HG03159 (cell line): ENCODE data around the gene PAK4.

Experiments
- ATAC-seq: cut with Tn5 transposase; IDR thresholded peaks from one replicate; pipeline ENCODE4 v1.9.1; 2021; ENCODE audit warnings: mild to moderate bottlenecking, moderate library complexity; ENCODE audit not compliant: unreplicated experiment

Gene PAK4

DNA sequence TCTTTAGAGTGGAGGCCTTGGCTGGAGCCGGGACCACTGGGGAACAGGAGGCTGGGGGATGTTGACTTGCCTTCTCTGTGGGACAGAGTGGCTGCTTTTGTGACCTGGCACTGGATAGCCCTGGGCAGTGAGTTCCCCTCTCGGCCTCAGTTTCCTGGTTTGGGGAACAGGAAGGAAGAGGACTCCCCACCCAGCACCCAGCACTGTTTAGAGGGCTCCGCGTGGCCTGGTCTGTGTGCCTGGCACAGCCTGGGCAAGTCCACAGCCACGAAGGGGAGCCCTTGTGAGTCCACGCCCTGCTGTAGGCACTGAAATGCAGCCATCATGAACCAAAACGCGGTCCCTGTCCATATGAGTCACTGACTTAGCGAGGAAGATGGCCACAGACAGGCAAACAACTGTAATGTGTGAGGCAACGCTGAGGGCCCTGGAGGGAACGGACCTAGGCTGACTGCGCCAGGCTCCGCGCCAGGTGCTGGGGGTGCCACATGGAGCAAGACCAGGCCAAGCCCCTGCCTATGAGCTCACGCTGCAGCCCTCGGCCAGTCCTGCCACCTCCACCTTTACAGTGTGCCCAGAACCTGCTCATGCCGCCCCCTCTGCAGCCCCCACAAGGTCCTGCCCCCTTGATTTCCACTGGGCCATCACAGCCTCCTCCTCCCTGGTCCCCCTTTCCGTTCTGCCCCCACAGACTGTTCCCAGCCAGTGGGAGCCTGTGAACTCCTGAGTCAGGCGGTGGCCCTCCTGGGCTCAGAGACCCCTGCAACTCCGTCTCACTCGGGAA is 35.5 kb downstream of the PAK4 start:
- ATAC-seq = no peak

DNA sequence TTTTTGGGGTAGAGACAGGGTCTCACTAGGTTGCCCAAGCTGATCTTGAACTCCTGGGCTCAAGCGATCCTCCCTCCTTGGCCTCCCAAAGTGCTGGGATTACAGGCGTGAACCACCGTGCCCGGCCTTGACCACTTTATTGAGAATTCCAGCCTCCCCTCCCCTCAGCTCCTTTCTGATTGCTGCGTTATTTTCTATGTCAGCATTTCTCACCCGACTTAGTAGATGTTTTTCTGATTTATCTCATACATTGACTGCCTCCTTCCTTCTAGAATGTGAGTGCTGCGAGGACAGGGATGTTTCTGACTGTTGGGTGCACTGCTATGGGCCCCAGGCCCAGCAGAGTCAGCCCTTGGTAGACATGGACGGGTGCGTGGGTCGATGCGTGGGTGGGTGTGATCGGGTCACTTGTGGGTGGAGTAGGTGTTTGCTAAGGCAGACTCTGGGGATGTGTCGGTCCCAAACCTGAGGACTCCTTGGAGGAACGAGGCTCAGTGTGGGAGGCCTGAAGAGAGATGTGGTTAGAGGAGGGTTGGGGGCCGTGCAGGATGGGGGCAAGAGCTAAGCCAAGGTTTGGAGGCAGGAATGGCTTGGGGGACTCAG is 37.0 kb downstream of the PAK4 start:
- ATAC-seq = no peak

DNA sequence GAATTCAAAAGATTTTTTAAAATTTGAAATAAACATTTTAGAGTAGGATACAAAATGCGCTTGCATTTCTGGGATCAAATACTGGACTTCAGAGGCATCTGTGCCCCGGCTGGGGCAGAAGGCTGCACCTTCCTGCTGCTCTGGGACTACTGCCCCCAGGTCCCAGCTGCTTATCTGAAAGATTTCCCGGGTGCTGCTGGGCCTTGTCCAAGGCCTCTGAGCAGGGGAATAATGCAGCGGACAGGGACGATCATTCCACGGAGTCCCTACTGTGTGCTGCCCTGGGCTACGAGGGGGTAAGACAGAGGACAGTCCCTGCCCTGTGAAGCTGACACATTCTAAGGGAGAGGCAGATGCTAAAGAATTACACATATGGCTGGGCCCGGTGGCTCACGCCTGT is 38.0 kb downstream of the PAK4 start:
- ATAC-seq = no peak

DNA sequence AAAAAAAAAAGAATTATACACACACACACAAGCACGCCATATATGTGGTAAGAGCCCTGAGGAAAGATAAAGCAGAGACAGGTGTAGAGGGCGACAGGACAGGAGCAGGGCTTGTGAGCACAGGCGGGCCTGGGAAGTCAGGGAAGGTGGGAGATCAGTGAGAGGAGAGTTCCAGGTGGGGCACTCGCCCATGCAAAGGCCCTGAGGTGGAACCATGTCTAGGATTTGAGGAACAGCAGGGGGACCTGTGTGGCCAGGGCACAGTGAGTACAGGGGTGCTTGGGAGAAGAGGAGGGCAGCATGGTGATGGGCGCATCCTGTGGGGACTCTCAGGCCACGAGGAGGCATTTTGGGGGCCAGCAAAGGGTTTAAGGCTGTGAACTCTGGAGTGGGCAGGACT is 38.7 kb downstream of the PAK4 start:
- ATAC-seq = no peak

DNA sequence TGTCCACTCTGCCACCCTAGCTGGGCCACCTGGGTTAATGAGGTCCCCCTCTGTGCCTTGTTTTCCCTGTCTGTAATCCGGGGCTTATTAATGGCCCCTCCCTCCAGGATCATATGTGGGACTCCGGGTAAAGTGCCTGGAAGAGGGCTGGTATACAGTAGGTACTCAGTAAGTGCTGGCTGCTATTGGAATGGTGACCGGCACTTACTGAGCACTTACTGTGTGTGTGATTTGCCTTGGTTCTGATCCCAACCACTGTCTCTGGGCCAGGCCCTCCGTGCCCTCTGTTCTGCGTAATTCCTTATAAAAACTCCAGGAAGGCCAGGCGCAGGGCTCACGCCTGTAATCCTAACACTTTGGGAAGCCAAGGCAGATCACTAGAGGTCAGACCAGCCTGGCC is 40.3 kb downstream of the PAK4 start:
- no peak for ATAC-seq

DNA sequence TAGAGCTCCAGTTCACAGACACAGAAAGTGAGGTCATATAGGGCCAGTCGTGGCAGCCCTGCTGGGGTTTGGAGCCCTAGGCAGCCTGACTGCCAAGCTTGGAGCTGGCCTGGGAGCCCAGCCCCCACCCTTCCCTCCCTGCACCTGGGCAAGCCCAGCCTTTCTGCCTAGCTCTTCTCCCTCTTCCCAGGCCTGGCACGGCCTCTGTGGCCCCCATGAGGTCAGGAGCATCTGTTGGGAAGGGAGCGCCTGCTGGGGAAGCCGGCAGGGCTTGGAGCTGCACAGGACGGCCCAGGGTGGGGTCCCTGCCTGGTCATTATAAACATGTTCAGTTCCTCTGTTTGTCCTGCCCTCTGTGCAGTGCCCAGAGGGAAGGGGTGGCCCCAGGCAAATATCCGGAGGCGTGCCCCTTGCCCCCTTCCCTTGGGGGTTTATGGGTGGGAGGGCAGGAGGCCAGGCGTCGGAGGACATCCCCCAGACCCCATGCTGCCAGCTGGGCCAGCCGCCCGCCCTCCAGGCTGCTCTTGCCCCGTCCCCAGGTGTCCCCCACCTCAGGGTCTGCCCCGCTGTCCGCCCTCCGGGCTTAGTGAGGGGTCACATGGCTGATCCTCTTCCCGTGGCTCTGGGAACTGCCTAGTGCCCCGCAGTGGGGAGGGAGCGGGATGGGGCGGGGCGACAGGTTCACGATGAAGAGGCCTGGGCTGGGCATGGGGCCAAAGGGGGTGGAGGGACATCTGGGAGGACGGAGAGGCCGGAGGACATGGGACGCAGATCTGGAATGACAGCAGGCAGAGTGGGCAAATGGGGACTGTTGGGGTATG is 41.2 kb downstream of the PAK4 start:
- no peak for ATAC-seq

DNA sequence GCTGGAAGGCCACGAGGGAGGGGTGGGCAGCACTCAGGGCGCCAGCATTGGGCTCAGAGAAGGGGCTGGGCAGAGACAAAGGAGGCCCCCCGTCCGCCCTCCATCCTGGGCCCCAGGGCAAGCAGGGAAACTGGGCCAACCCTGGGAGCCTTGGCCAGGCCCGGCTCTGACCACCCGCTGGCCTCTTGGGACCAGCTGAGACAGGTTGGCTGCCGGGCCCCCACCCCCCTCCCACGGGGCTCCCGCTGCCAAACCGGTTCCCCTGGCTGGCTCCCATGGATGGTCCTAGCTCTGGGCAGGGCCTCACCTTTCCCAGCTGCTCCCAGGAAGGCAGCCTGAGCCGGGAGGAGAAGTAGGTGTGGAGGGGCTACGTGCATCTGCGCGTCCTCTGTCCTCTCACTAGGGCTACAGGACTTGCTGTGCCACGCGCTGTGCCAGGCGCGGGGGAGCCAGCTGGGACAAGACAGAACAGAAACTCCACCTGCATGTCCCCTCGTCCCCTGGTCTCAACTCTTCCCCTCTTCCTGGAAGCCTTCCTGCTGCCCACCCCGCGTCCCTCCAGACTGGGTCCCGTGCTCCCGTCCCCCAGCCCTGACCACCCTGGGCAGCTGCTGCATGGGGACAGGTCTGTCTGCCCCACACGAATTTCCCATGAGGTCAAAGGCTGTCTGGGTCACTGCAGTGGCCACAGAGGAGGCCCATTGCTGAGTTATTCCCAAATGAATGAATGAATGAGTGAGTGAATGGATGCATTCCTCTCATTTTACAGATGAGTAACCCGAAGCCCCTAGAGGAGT is 42.1 kb downstream of the PAK4 start:
- no peak for ATAC-seq

DNA sequence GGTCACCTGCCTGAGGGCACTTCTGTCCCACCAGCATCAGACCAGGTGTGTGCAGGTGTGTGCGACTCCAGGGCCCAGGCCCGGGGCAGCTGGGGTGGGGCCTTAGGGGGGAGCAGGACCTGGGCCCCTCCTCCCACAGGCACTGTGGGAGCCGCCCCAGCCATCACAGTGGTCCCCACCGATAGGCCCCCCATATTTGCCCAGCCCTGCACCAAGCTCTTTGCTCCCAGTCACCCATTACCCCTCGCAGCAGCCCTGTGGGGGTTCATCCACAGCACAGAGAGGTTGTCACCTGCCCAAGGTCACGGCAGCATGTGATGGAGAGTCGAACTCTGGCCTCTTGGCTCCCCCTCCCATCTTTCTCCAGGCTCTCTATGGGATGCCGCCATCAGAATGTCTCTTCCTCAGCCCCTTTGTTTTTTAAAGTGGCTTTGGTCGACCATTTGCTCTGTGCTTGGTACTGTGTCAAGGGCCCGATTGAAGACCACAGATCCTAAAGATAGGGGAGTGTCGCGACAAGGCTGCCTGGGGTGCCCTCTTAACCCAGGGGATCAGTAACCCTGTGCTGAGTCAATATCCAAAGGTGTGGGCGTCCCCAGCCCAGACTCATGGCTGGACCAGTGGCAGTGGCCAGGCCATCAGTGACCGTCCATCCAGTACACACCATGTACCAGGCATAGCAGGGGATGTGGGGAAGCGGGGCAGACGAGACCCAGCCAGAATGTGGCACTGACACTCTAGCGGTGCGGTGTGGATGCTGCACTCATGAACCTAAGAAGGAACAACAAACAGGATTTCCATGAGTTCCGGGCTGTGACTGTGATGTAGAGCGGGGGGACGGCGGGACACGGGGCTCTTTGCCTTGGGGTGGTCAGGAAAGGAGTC is 42.9 kb downstream of the PAK4 start:
- no peak for ATAC-seq

DNA sequence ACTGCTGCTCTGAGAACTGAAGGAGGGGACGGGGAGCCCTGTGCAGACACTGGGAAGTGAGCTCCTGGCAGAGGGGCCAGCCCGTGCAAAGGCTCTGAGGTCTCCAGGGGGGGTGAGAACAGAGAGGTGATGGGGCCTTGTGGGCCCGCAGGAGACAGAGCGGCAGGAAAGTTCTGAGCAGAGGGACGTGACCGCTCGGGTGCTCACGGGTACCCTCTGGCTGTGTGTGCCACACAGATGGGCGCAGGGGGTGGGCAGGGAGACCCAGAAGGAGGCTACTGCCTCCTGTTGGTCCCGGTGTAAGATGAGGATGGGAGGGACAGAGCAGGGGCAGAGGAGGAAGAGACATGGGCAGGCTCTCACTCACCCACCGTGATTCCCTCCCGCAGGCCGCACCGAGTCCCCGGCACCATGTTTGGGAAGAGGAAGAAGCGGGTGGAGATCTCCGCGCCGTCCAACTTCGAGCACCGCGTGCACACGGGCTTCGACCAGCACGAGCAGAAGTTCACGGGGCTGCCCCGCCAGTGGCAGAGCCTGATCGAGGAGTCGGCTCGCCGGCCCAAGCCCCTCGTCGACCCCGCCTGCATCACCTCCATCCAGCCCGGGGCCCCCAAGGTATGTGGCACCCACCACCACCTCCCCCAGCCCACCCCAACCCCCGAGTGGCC is 43.7 kb downstream of the PAK4 start:
- no peak for ATAC-seq

DNA sequence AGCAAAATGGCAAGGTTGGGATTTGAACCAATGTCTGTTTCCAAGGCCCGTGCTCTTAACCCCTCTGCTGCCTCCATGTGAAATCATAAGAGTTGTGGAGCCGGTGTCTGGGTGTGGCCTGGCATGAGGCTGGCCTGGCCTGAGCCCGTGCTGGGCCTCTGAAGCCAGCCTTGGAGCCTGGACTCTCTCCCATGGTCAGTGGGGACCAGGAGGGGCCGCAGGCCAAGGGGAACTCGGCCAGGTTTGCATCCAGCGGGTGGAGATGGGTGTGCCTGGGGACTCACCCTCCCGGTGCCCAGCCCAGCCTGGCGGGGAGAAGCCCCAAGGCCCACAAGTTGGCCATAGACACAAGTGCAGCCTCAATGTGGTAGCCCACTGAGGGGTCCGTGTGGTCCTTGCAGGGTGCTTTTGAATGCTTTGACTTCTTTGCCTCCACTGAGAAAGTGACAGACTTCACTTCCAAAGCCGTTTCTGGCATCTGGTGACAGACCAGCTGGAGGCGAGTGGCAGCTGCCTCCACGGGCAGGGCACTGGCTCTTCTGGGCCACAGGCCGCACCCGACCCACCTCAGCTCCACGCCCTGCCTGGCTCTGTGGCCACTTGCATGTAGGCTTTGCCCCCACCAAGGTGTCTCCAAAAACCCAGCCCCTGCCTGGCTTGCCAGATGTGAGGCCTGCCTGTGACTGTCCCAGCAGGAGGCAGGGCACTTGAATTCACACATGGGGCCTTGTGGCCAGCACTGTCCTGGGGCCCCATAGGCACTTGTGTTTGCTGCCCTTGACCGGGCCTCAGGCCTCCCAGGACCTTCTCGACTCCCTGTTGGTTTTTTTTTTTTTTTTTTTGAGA is 45.0 kb downstream of the PAK4 start:
- no peak for ATAC-seq

DNA sequence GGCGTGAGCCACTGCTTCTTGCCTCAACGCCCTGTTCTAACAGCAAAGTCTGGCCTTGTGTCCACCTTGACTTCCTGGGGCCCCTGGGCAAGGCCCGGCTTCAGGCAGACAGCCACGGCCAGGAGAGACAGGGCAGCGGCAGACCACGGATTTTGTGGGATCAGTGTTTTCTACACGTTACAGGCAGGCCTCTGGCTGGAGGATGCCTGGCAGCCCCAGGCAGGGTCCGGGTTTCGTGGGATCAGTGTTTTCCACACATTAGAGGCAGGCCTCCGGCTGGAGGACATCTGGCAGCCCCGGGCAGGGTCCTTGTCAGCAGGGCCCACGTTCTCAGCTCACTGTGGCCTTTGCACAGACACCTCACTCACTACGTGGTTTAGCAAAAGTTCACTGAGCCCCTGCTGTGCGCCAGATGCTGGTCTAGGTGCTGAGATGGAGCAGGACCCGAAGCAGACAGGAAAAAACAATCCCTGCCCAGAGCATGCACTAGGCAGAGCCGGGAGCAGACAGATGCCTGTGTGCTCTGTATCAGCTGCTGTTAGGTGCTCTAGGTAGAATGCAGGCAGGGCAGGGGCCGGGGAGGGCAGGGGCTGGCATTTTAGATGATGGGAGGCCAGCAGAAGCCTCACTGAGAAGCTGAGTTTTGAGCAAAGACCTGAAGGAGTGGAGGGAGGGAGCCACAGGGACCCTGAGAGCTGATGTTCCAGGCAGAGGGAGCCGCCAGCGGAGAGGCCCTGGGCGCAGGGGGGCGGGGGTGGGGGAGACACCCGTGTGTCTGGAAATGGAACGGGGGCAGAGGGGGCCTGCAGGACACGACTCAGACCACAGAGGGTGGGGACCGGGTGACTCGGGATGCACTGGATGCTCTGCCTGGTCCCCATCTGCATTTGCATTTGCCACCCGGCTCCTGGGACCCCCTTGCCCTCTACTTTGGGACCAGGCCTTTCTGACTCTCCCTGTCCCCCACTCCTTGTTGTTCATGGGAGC is 46.2 kb downstream of the PAK4 start:
- ATAC-seq = no peak

DNA sequence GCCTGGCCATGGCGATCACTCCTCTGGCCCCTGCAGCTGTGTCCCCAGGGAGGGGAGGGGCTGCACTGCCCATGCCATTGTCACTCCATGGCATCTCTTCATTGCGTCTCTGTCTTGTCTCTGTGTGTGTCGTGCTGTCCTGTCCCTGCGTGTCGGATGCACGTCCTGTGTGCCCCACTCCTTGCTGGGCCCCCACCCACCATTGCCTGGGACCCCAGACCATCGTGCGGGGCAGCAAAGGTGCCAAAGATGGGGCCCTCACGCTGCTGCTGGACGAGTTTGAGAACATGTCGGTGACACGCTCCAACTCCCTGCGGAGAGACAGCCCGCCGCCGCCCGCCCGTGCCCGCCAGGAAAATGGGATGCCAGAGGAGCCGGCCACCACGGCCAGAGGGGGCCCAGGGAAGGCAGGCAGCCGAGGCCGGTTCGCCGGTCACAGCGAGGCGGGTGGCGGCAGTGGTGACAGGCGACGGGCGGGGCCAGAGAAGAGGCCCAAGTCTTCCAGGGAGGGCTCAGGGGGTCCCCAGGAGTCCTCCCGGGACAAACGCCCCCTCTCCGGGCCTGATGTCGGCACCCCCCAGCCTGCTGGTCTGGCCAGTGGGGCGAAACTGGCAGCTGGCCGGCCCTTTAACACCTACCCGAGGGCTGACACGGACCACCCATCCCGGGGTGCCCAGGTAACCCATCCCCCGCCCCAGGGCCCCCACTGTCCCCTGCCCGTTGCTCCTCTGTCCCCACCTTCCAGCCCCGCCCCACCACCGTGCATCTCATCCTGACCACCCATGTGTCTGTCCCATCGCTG is 47.3 kb downstream of the PAK4 start:
- no peak for ATAC-seq

DNA sequence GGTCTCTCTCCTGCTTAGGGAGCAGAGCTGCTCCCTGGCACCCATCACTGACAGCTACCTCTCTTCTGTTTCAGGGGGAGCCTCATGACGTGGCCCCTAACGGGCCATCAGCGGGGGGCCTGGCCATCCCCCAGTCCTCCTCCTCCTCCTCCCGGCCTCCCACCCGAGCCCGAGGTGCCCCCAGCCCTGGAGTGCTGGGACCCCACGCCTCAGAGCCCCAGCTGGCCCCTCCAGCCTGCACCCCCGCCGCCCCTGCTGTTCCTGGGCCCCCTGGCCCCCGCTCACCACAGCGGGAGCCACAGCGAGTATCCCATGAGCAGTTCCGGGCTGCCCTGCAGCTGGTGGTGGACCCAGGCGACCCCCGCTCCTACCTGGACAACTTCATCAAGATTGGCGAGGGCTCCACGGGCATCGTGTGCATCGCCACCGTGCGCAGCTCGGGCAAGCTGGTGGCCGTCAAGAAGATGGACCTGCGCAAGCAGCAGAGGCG is 48.0 kb downstream of the PAK4 start:
- ATAC-seq = no peak

DNA sequence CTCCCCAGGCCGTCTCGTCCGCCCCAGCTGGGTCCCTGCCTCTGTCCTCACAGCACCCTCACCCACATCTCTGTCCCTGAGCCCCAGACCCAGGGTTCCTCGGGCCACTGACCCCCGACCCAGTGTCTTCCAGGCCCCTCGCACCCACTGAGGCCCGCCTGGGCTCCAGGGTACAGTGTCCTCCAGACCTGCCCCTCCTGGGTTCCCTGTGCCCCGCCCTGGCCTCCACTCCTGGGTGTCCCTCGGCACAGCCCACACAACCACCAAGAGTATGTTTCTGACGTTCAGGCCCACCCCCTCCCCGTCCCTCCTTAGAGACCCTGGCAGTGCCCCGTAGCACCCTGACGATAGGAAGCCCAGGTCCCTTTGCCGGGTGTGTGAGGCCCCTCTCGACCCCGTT is 48.6 kb downstream of the PAK4 start:
- ATAC-seq = no peak

DNA sequence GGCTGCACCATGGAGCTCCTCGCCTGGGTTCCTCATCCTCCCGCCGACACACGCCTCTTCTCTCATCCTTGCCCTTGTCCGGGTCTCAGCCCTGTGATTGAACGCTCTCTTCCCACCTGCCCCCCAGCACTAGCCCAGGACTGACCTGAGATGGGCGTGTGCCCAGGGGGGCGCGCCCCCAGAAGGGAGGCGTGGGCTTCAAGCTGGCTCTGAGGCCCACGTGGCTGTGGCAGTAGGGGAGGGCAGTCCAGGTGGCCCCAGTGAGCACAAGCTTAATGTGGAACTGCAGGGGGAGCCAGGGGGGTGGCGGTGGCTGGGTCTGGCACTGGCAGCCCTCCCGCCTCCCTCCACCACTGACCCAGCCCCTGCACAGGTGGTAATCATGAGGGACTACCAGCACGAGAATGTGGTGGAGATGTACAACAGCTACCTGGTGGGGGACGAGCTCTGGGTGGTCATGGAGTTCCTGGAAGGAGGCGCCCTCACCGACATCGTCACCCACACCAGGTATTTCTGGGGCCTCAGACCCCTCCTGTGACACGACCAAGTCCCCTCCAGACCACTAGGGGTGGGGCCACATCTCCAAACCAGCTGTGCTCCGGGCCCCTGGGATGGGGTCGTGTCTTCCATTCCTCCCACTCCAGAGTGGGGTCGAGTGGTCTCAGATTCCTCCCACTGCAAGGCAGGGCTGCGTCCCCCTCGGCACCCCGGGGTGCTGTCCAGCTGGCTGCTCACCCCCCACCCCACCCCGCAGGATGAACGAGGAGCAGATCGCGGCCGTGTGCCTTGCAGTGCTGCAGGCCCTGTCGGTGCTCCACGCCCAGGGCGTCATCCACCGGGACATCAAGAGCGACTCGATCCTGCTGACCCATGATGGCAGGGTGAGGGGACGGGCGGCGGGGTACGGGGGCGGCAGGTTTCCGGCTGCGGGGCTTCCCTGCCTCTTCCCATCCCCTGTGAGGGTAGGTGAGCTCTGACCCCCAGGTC is 49.3 kb downstream of the PAK4 start:
- ATAC-seq = no peak
